ENCODE measurements around the gene CTPS1.

CTPS1 gene

DNA sequence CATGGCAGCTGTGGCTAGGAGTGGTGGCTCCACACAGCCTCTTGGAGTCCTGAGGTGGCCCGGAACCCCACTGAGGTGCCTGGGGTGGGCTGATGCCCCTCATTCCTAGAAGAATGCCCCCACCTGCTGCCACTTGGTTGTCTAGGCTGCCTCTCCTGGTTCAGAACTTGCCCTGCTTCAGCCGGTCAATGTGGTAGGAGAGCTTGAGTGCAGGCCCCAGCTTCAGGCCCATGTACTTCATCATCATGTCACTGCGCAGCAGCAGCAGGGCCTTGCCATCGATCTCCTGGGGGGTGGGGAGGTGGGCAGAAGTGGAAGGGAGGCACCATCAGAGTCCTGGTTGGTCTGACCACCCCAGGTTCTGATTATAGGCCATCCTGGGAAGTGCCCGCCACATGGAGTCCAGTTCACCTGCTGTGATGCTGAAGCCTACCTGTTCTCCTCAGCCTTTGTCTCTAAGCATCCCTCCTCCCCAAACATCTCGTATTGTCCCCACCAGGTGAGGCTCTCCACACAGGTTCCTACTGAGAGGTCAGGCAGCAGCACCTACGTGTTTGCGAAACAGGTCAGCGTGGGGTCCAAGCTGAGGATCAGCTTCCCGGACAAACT, 48.6 kb downstream of the CTPS1 start:
- DNase-seq, result no peak

DNA sequence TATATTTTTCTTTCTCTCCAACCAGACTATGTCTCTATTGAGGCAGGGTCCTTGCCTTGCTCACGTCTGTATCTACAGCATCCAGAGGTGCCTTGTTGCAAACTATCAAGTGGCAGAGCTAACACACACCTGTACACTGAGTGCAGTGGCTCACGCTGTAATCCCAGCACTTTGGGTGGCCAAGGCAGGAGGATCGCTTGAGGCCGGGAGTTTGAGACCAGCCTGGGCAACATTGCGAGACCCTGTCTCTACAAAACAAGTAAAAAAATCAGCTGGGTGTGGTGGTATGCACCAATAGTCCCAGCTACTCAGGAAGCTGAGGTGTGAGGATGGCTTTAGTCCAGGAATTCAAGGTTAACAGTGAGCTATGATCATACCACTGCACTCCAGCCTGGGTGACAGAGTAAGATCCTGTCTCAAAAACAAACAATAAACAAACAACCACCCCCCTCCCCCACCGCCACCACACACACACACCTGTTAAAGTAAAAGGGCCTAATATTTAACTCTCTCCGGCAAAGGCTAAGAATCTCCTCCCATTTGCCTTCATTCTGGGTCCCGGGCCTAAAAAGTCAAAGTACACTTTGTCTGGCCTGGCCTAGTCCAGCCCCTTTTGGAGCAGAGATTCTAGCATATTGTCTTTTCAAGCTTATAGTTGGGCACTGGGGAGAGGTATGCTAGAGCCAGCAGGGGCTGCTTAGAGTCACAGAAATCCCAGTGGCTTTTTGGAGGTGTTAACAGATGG, 51.5 kb downstream of the CTPS1 start:
- DNase-seq, result no peak

DNA sequence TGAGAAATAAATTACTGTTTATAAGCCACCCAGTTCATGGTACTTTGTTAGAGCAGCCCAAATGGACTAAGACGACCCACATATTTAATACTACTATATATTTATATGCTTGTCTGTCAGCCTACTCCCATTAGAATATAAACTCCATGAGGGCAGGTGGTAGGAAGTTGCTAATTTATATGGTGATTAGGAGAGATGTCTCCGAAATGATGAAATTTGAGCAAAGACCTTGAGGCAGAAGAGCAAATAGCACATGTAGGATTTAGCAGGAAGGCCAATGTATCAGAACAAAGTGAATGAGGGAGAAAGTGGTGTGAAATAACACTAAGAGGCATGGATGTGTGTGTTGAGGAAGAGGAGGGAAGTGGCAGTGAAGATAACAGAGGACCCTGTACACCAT, 52.7 kb downstream of the CTPS1 start:
- no peak for DNase-seq

DNA sequence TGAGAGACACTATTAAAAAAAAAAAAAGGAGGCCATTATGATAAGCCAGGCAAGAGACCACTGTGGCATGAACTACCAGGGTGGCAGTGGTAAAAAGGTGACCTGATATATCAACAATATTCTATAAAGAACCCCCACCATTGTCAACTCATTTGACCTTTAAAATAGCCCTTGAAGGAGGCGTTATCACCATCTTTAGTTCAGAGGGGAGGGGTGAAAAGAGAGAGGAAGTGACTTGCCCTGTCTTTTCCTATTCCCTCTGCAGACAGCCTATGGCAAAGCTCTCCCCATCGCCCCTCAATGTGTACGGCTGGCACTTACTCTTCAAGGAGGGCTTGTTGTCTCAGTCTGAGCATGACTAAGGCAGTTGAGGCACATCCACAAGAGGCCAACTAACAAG, 53.8 kb downstream of the CTPS1 start:
- no peak for DNase-seq

DNA sequence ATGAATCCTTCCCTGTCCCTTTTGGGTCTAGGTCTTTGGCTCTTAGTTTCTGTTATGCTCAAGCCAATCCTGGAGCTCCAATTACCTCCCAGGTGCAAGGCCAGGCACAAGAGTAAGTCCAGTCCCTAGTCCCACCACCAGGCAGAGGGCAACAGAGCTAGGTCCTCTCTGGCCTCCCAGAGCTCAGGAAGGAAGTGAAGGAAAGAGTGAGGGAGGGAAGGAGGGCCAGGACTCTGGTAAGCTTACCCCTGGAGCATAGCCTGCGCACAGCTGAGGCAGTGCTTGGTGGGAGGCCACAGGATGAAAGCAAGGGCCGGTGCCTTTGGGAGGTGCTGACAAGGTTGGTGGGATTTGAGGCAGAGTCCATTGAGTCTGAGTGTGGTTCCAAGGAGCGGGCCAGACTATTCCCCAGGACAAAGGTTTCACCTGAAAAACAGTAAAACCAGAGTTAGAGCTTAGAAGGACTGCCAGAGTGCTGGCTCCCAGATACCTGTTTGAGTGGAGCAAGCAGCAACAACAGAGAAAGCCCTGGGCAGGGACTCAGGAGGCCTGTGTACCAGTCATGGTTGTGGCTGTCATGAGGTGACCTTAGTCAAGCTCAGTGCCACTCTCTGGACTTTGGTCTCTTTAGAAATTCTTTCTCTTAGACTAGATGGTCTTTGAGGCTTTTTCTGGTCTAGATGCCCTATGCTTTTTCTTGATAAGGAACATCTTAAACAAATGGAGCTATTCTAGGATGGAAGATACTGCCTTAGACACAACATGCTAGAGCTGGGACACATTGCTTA, 57.8 kb downstream of the CTPS1 start:
- DNase-seq, result no peak

DNA sequence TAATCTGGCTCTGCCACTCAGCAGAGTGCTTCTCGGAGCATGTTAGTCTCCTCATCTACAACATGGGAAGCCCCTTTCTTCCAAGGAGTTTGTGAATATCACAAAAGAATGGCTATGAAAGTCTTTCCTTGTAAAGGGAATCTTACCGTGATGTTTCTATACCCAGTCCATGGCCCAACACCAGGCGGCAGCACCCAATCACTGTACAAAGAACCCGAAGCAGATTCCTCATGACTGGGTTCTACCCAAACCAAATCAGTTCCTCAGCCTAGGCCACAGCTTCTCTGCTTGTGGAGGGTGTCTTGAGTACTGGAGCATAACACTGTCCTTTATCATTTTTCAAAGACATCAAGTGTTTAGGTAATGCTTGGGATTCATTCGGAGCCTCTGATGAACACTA, 58.6 kb downstream of the CTPS1 start:
- DNase-seq, result no peak

DNA sequence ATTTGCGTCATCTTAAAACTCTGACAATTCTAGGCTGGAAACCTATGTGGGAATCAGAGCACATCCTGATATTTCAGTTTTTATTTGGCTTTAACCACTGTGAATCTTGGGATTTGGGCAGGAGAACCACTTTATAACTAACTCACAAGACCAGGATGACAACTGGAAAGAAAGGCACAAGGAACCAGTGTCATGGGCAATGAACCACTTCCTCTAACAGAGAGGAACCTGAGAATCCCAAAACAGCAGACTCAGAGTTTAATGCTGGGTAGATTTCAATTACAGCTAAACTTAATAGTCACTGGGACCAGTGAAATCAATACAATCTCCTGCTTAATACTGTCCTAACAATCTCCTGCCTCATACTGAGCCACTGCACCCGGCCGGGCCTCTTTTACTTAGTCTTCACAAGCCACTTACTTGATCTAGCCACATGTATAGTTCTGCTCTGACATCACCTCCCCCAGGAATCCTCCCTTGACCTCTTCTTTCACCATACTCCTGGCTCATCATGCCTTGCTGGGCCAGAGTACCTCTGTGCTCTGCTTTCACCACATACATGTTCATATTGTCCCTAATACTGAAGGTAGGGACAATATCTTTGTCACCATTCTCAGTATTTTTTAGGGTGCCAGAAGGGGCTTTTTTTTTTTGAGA, 62.2 kb downstream of the CTPS1 start:
- no peak for DNase-seq

DNA sequence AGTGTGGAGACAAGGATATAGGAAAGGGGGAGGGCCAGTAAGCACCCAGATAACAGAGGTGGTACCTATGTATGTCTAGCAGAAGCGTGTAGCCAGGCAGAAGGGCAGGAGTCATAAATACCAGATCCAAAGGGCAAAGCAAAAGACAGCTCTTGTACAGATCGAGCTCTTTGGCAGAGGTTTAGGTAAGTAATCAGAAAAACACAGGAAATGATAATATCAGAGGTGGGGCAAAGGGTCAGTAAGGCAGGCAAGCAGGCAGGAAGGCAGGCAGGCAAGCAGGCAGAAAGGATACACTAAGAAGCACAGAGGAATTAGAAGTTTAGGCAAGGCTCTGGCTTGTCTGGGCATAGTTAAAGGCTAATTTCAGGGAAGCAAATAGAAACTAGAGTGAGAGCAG, 64.7 kb downstream of the CTPS1 start:
- DNase-seq, result no peak

DNA sequence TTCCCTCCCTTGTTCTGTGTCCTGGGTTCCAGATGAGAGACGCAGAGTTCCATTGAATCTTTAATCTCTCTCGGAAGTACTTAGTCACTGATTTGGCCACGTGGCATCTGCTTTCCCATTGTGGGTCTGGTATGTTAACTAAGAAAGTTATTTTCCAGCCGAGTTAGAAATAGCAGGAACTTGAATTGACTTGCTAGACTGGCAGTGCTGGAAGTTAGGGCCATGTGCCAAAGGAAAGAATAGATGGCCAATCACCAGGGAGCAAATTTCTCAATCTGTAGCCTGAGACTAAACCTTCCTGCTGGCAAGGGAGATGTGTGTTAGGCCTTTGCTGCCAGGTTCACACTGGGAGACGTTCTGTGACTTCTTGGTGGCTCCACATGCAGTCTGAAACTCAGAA, 66.2 kb downstream of the CTPS1 start:
- DNase-seq, result no peak

DNA sequence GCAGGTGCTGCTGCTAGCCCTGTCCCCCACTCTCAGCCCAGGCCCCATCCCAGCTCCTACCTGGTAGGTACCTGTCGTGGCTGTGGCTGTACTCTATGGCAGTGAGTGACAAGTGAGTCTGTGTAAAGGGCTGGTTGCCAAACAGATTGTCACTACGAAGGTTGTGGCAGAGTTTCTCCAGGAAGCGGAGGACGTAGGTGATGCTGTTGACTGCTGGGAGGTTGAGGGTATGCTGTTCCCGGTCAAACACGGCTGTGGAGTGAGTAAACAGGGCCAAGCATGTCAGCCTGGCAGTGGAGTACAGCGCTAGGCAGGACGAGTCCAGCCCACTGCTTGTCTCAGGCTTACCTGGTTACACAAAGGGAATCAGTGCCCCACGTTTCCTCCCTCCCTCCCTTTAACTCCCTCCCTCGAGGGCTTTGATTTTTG, 66.9 kb downstream of the CTPS1 start:
- no peak for DNase-seq

DNA sequence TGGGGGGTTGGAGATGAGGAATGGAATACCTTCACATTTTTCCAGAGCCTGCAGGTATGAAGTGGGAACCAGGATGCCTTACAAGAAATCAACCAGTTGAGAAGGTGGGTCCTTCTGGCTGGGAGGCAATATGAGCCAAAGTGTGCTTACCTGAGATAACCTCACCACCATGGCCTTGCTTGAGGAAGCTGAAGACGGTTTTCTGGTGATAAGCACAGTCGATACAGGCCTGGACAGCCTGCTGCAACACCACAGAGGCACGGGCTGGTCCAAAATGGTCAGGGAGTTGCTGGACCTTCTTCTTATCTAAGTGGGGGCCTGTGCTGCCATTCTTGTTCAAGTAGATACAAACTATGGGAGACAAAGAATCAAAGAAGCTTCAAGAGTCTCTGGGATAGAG, 69.0 kb downstream of the CTPS1 start:
- DNase-seq, result no peak

DNA sequence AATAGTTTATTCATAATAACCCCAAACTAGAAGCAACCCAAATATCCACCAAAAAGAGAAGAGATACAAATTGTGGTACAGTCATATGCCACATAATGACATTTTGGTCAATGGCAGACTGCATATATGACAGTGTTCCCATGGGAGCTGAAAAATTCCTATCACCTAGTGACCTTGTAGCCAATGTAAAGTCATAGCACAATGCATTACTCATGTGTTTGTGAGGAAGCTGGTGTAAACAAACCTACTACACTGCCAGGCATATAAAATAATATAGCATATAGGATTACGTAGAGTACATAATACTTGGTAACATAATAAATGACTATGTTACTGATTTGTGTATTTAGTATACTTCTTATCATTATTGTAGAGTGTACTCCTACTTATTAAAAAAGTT, 71.5 kb downstream of the CTPS1 start:
- no peak for DNase-seq

DNA sequence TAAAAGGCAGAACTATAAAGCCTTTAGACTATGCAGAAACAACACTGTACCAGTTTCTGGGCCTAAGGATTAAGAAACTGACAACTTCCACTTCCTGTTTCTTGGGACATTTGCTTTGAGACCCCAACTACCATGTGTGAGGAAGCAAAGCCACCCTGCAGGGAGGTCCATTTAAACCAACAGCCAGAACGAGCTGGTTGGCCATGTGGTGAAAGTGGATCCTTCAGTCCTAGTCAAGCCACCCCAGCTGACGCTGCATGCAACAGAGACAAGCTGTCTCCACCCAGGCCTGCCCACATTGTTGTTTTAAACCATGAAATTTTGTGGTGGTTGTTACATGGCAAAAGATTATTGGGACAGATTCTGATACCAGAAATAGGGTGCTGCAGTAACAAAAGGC, 73.8 kb downstream of the CTPS1 start:
- DNase-seq, result no peak

DNA sequence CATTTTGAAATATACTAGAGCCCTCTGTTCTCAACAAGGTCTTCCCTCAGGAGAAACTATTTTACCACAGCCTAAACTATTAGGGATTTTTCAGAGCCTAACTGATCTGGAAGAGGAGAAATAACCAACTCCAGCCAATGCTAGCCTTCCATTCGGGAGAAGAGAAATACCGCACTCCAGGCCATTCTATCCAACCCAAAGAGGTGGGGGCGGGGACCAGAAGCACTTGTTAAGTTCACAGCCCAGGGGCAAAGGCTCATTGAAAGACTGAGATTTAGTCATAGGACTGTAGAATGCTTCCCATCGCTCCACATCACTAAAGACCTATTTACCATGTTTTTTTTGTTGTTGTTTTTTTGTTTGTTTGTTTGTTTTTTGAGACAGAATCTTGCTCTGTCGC, 77.4 kb downstream of the CTPS1 start:
- no peak for DNase-seq
